Ishikawa (cell line): Measurements from ENCODE around the gene IL36A.

ENCODE experiments used
- CEBPB ChIP-seq: IDR thresholded peaks from 2 replicates; pipeline ENCODE4 v1.6.1; 2012
- EP300 ChIP-seq: IDR thresholded peaks from 2 replicates; pipeline ENCODE4 v1.6.1; 2012; ENCODE audit warnings: borderline replicate concordance
- FOXM1 ChIP-seq: IDR thresholded peaks from 2 replicates; pipeline ENCODE4 v1.6.1; 2012; ENCODE audit warnings: low read depth, borderline replicate concordance
- NFIC ChIP-seq: IDR thresholded peaks from 2 replicates; pipeline ENCODE4 v1.6.1; 2012
- RAD21 ChIP-seq: IDR thresholded peaks from 2 replicates; pipeline ENCODE4 v1.6.1; 2012; ENCODE audit warnings: low read depth
- TAF1 ChIP-seq: IDR thresholded peaks from 2 replicates; pipeline ENCODE4 v1.6.1; 2012; ENCODE audit warnings: low read depth, mild to moderate bottlenecking
- TCF12 ChIP-seq: IDR thresholded peaks from 2 replicates; pipeline ENCODE4 v1.6.1; 2012; ENCODE audit warnings: low read depth
- TEAD4 ChIP-seq: IDR thresholded peaks from 2 replicates; pipeline ENCODE4 v1.6.1; 2012
- YY1 ChIP-seq: IDR thresholded peaks from 2 replicates; pipeline ENCODE4 v1.6.1; 2012; ENCODE audit warnings: low read depth
- ZBTB7A ChIP-seq: IDR thresholded peaks from 2 replicates; pipeline ENCODE4 v1.6.1; 2012; ENCODE audit warnings: low read depth
- TF ChIP-seq, protein P1 (sequence below): IDR thresholded peaks from 2 replicates; pipeline ENCODE4 v1.6.1; 2012; ENCODE audit warnings: low read depth, mild to moderate bottlenecking
- TF ChIP-seq, protein P2 (sequence below): IDR thresholded peaks from 2 replicates; pipeline ENCODE4 v1.6.1; 2012
- TF ChIP-seq, protein P3 (sequence below): IDR thresholded peaks from 2 replicates; pipeline ENCODE4 v1.6.1; 2012

DNA sequence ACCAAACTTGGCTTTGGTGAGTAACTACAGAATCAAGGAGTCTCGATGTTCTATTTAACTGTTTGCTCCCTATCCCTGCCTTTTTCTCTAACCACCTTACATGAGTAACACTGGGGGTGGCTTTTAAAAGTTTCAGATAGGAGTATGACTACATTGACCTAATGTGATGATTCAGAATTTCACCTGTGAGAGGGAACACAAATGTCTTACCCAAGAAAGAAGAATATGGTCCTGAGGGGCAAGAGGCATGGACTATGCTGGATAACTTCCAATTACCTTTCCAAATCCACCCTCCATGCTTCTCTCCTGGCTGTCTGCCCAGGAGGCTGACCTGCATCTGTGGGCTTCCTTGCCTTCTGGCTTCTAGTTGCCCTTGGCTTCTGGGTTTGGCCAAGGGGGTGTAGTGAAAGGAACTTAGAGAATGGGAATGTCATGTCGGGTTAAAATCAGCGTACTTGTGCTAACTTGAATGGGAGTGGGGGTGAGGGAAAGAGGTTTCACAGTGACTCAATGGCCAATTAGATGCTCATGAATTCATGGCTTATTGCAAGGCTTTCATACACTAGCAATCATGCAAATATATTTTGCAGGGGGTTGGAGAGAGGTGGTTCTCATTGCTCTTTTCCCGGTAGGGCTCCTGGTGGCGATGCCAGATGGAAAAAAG lies 32.7 kb upstream of the IL36A start:
- TF ChIP-seq EP300 (no peak), CEBPB (no peak), NFIC (no peak), TEAD4 (no peak), YY1 (no peak), TAF1 (no peak), TCF12 (no peak), RAD21 (no peak), ZBTB7A (no peak), FOXM1 (no peak)
- TF ChIP-seq, protein P1, sequence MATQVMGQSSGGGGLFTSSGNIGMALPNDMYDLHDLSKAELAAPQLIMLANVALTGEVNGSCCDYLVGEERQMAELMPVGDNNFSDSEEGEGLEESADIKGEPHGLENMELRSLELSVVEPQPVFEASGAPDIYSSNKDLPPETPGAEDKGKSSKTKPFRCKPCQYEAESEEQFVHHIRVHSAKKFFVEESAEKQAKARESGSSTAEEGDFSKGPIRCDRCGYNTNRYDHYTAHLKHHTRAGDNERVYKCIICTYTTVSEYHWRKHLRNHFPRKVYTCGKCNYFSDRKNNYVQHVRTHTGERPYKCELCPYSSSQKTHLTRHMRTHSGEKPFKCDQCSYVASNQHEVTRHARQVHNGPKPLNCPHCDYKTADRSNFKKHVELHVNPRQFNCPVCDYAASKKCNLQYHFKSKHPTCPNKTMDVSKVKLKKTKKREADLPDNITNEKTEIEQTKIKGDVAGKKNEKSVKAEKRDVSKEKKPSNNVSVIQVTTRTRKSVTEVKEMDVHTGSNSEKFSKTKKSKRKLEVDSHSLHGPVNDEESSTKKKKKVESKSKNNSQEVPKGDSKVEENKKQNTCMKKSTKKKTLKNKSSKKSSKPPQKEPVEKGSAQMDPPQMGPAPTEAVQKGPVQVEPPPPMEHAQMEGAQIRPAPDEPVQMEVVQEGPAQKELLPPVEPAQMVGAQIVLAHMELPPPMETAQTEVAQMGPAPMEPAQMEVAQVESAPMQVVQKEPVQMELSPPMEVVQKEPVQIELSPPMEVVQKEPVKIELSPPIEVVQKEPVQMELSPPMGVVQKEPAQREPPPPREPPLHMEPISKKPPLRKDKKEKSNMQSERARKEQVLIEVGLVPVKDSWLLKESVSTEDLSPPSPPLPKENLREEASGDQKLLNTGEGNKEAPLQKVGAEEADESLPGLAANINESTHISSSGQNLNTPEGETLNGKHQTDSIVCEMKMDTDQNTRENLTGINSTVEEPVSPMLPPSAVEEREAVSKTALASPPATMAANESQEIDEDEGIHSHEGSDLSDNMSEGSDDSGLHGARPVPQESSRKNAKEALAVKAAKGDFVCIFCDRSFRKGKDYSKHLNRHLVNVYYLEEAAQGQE, result no peak
- TF ChIP-seq, protein P2, sequence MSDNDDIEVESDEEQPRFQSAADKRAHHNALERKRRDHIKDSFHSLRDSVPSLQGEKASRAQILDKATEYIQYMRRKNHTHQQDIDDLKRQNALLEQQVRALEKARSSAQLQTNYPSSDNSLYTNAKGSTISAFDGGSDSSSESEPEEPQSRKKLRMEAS, result no peak
- TF ChIP-seq, protein P3, sequence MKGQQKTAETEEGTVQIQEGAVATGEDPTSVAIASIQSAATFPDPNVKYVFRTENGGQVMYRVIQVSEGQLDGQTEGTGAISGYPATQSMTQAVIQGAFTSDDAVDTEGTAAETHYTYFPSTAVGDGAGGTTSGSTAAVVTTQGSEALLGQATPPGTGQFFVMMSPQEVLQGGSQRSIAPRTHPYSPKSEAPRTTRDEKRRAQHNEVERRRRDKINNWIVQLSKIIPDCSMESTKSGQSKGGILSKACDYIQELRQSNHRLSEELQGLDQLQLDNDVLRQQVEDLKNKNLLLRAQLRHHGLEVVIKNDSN, result no peak
